IPS-15b (cell line): ENCODE results near the gene MRPS35.

Experiments
- H3K27me3 ChIP-seq: one replicate; pipeline ENCODE4 v1.6.1; 2013; ENCODE audit warnings: low read length; ENCODE audit not compliant: control insufficient read depth, insufficient read depth
- H3K36me3 ChIP-seq: one replicate; pipeline ENCODE4 v1.6.1; 2013; ENCODE audit warnings: low read length; ENCODE audit not compliant: control insufficient read depth, insufficient read depth
- H3K4me1 ChIP-seq: one replicate; pipeline ENCODE4 v1.6.1; 2013; ENCODE audit warnings: mild to moderate bottlenecking, low read length; ENCODE audit not compliant: control insufficient read depth, insufficient read depth
- H3K4me3 ChIP-seq: one replicate; pipeline ENCODE4 v1.5.1; 2013; ENCODE audit warnings: low read depth, low read length
- H3K9ac ChIP-seq: one replicate; pipeline ENCODE4 v1.6.1; 2013; ENCODE audit warnings: low read depth, mild to moderate bottlenecking, low read length
- H3K9me3 ChIP-seq: one replicate; pipeline ENCODE4 v1.6.1; 2013; ENCODE audit warnings: mild to moderate bottlenecking, low read length; ENCODE audit not compliant: control insufficient read depth, insufficient read depth

The MRPS35 gene

DNA sequence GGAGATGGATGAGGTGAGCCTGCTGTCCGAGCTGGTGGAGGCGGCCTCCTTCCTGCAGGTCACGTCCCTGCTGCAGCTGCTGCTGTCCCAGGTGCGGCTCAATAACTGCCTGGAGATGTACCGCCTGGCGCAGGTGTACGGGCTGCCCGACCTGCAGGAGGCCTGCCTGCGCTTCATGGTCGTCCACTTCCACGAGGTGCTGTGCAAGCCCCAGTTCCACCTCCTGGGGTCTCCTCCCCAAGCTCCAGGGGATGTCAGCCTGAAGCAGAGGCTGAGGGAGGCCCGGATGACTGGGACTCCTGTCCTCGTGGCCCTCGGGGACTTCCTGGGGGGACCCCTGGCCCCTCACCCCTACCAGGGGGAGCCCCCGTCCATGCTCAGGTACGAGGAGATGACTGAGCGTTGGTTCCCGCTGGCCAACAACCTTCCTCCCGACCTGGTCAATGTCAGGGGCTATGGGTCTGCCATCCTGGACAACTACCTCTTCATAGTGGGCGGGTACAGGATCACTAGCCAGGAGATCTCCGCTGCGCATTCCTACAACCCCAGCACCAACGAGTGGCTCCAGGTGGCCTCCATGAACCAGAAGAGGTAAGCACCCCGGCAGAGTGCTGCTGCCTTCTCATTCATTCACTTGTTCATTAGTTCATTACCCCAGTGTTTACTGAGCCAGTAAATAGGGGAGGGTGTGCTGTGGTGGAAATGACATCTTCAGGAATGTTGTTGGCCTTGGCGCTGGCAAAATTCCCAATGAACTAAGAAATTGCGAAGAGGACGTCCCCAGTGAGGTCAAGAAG is 70.2 kb downstream of the MRPS35 start:
- peak overlapping the region; percentile 91 for H3K4me3 ChIP-seq
- peaks cover 11% of the 10 kb centered on the region for H3K4me1 ChIP-seq
- H3K27me3 ChIP-seq: no peaks in the 10 kb centered on the region
- H3K36me3 ChIP-seq: no peaks in the 10 kb centered on the region
- peak overlapping the region; percentile 60 for H3K9ac ChIP-seq
- H3K9me3 ChIP-seq: no peaks in the 10 kb centered on the region

GRCh38 chr12:27781680-27782079 is 71.0 kb downstream of the MRPS35 start:
- Histone ChIP-seq H3K9ac (no peak overlapping the region), H3K9me3 (no peaks in the 10 kb centered on the region), H3K4me1 (peaks cover 11% of the 10 kb centered on the region), H3K4me3 (peak overlapping the region; percentile 91), H3K36me3 (no peaks in the 10 kb centered on the region), H3K27me3 (no peaks in the 10 kb centered on the region)

GRCh38 chr12:27782481-27782880 is 71.8 kb downstream of the MRPS35 start:
- H3K9ac ChIP-seq: no peak overlapping the region
- no peaks in the 10 kb centered on the region for H3K27me3 ChIP-seq
- H3K4me1 ChIP-seq: peaks cover 11% of the 10 kb centered on the region
- H3K4me3 ChIP-seq: no peak overlapping the region
- no peaks in the 10 kb centered on the region for H3K36me3 ChIP-seq
- H3K9me3 ChIP-seq: no peaks in the 10 kb centered on the region

DNA sequence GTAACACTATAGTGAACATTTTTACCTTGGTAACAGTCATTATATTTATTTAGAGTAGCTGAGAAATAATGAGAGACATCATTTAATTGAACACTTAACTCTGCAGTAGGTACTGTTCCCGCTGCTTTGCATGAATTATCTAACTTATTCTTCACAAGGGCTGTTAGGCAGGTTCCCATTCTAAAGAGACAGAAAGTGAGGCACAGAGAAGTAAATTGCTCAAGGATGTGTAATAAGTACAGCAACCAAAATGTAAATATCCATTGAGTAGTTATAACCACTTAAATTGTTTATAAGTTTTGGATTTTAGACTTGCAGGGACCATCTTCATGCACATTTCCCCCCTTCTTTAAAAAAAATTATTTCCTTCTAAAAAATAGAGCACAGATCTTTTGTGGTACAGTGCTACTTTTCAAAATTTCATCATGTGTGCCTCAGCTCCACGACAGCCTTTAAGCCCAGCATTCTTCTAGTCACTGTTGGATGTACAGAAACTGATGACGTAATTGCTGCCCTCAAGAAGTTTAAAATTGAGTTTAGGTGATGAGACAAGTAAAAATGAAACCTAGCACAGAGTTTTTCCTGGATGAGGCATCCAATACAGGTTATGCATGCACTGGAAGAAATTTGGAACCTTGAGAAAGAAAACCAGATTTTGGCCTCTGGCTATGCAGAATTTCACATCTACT is 75.4 kb downstream of the MRPS35 start:
- no peaks in the 10 kb centered on the region for H3K27me3 ChIP-seq
- H3K9ac ChIP-seq: no peak overlapping the region
- H3K4me3 ChIP-seq: no peak overlapping the region
- peaks cover 11% of the 10 kb centered on the region for H3K4me1 ChIP-seq
- H3K36me3 ChIP-seq: no peaks in the 10 kb centered on the region
- H3K9me3 ChIP-seq: no peaks in the 10 kb centered on the region

- no peak overlapping the region for H3K9ac ChIP-seq
- no peaks in the 10 kb centered on the region for H3K27me3 ChIP-seq
- H3K4me3 ChIP-seq: no peak overlapping the region
- peaks cover 3% of the 10 kb centered on the region for H3K4me1 ChIP-seq
- H3K36me3 ChIP-seq: peaks cover 3% of the 10 kb centered on the region
- no peaks in the 10 kb centered on the region for H3K9me3 ChIP-seq
These were observed 76.9 kb downstream of the MRPS35 start for GRCh38 chr12:27787559-27787958.

DNA sequence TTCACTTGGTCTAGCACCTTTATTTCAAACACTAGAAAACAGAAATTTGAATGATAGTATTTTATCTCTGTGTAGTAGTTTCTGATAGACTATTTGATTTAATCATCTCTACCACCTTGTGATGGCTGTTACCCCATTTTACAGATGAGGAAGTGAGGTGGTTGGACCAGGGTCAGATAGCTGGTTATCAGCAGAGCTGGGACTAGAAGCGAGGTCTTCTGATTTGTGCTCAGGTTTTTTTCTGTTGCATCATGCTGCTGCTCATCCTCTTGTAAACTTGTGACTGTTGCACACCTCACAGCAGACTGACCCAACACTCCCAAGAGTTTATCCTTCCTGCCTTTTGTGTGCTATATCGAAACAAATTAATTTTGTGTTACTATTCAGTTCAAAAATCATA is 79.5 kb downstream of the MRPS35 start:
- Histone ChIP-seq H3K9me3 (no peaks in the 10 kb centered on the region), H3K4me1 (no peaks in the 10 kb centered on the region), H3K4me3 (no peak overlapping the region), H3K36me3 (peaks cover 5% of the 10 kb centered on the region), H3K9ac (no peak overlapping the region), H3K27me3 (no peaks in the 10 kb centered on the region)

DNA sequence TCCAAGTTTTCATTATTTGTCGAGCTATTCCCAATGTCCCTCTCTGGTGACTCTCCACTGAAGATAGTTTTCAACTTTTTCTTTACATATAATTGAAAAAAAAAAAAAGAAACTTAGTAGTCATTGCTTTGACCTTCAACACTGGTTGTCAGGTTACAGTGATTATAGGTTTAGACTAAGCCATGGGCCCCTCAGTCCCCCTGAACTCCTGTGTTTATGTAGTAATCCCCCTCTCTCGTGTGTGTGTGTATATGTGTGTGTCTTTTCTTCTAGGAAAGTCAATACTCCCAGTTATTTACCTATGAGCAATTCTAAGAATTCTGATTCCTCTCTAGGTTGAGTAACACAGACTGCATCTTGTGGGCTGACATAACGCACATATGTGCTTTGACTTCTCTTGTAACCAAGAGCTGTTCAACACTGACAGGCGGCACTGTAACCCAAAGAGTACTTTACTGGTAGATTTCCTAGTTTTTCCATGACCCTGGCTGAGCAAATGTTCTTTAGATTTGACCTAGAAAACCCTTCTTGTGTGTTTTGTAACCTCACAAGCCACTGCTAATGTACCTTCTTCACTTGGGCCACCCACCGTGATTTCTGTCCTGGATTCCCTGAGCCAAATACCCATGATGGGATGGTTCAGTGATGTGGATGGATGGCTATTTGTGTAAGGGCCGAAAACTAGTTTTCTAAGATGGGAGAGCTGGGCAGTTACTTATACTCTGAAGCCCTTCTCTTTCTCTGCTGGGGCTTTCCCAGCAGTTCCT is 84.4 kb downstream of the MRPS35 start:
- Histone ChIP-seq H3K9me3 (no peaks in the 10 kb centered on the region), H3K36me3 (peaks cover 16% of the 10 kb centered on the region), H3K4me1 (no peaks in the 10 kb centered on the region), H3K9ac (no peak overlapping the region), H3K27me3 (no peaks in the 10 kb centered on the region), H3K4me3 (no peak overlapping the region)

- Histone ChIP-seq H3K9me3 (no peaks in the 10 kb centered on the region), H3K27me3 (no peaks in the 10 kb centered on the region), H3K36me3 (peaks cover 16% of the 10 kb centered on the region), H3K4me1 (no peaks in the 10 kb centered on the region), H3K9ac (no peak overlapping the region), H3K4me3 (no peak overlapping the region)
These were observed 85.5 kb downstream of the MRPS35 start for GRCh38 chr12:27796128-27796527.

DNA sequence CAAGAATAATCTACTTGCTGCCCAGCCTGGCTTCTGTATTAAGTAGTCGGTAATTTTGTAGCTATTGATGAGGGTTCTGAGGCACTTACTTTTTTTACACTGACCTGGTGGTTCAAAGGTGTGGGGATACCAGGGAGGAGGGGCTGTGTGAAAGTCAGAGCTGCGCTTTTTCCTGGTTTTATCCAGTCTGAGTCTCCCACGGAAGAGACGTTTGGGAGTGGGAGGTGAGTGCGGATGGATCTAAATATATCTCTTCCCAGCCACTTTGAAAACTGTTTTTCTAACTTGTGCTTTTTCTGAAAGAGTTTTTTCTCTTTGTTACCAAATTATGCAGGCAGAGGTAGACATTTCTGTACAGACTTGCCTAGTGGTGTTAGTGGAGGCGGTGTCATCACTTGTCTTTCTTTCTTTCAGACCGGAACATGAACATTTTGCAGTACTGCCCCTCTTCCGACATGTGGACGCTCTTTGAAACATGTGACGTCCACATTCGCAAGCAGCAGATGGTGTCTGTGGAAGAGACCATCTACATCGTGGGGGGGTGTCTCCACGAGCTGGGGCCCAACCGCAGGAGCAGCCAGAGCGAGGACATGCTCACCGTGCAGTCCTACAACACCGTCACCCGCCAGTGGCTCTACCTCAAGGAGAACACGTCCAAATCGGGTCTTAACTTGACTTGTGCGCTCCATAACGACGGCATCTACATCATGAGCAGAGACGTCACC is 86.8 kb downstream of the MRPS35 start:
- Histone ChIP-seq H3K27me3 (no peaks in the 10 kb centered on the region), H3K4me3 (no peak overlapping the region), H3K4me1 (no peaks in the 10 kb centered on the region), H3K9me3 (no peaks in the 10 kb centered on the region), H3K9ac (no peak overlapping the region), H3K36me3 (peaks cover 12% of the 10 kb centered on the region)

GRCh38 chr12:27800819-27801218 is 90.2 kb downstream of the MRPS35 start:
- no peak overlapping the region for H3K4me3 ChIP-seq
- H3K27me3 ChIP-seq: no peaks in the 10 kb centered on the region
- no peak overlapping the region for H3K9ac ChIP-seq
- no peaks in the 10 kb centered on the region for H3K4me1 ChIP-seq
- H3K9me3 ChIP-seq: no peaks in the 10 kb centered on the region
- peaks cover 10% of the 10 kb centered on the region for H3K36me3 ChIP-seq

DNA sequence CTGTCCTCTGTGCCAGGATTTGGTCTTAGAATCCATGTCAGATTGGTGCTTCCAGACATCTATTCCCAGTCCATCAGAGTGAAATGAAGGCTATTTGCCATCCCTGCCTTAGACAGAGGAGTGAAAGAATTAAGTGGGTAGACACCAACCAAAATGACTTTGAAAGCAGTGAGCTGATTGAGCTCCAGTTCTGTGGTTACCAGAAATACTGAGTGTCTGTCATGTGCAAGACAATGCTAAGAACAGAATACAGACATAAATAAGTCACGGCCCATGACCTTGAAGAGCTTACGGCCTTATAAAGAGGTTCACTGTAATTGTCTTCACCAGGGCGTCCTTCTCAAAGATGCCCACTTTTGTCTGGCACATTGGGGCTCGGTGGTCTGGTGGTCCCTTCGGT is 91.0 kb downstream of the MRPS35 start:
- Histone ChIP-seq H3K27me3 (no peaks in the 10 kb centered on the region), H3K9me3 (no peaks in the 10 kb centered on the region), H3K4me1 (no peaks in the 10 kb centered on the region), H3K36me3 (peaks cover 10% of the 10 kb centered on the region), H3K9ac (no peak overlapping the region), H3K4me3 (no peak overlapping the region)
